GM18520 (cell line): Measurements from ENCODE around the gene EEIG1.
"Not testable (repeated sequence)": the region's sequence is repeated elsewhere in the genome, so short reads cannot be mapped to it uniquely, and the experiment has no call there.

ENCODE experiments used
- ATAC-seq: cut with Tn5 transposase; IDR thresholded peaks from one replicate; pipeline ENCODE4 v1.9.1; 2021; ENCODE audit not compliant: unreplicated experiment

The EEIG1 gene

GRCh38 chr9:127980706-127981558, at the start of gene EEIG1:
TSS of gene EEIG1 (minus strand) at chr9:127980989. CDS start at chr9:127980137, 852 bp downstream.
- peak; percentile 71 for ATAC-seq

GRCh38 chr9:128027705-128028104, 46.9 kb upstream of the EEIG1 start:
- ATAC-seq = no peak

GRCh38 chr9:128026773-128027541, 46.2 kb upstream of the EEIG1 start:
- ATAC-seq = no peak

GRCh38 chr9:128026255-128026772, 45.5 kb upstream of the EEIG1 start:
- ATAC-seq = peak; percentile 34

- no peak for ATAC-seq
Measured at GRCh38 chr9:128025736-128026135, 44.9 kb upstream of the EEIG1 start.

GRCh38 chr9:128024761-128025308, 44.0 kb upstream of the EEIG1 start:
- no peak for ATAC-seq

- ATAC-seq = not testable (repeated sequence)
Measured at GRCh38 chr9:128023671-128024070, 42.9 kb upstream of the EEIG1 start.

GRCh38 chr9:128022886-128023285, 42.1 kb upstream of the EEIG1 start:
- ATAC-seq = no peak

- ATAC-seq = no peak
Measured at GRCh38 chr9:128021098-128021497, 40.3 kb upstream of the EEIG1 start.

- ATAC-seq = no peak
Measured at GRCh38 chr9:128020692-128021091, 39.9 kb upstream of the EEIG1 start.

- ATAC-seq = no peak
Measured at GRCh38 chr9:128015696-128016095, 34.9 kb upstream of the EEIG1 start.

GRCh38 chr9:128011071-128011817, 30.5 kb upstream of the EEIG1 start:
- no peak for ATAC-seq

GRCh38 chr9:128009639-128010038, 28.9 kb upstream of the EEIG1 start:
- ATAC-seq = no peak

GRCh38 chr9:128008171-128008570, 27.4 kb upstream of the EEIG1 start:
- ATAC-seq = no peak

GRCh38 chr9:128007566-128008138, 26.9 kb upstream of the EEIG1 start:
- no peak for ATAC-seq

- no peak for ATAC-seq
Measured at GRCh38 chr9:128006332-128006996, 25.7 kb upstream of the EEIG1 start.

- ATAC-seq = no peak
Measured at GRCh38 chr9:128005923-128006322, 25.1 kb upstream of the EEIG1 start.

GRCh38 chr9:128003966-128004604, 23.3 kb upstream of the EEIG1 start:
- no peak for ATAC-seq

- ATAC-seq = no peak
Measured at GRCh38 chr9:128002959-128003358, 22.2 kb upstream of the EEIG1 start.
